NCI-H526 treated with DMSO at 0.1 percent for 48 hours (cell line): ENCODE results near the gene PRPF8.
"Not testable (repeated sequence)": the region's sequence is repeated elsewhere in the genome, so short reads cannot be mapped to it uniquely, and the experiment has no call there.

Experiments used
- DNase-seq: peaks from one replicate; lab custom pipeline; 2025; lab: John Stamatoyannopoulos, UW

Gene PRPF8

DNA sequence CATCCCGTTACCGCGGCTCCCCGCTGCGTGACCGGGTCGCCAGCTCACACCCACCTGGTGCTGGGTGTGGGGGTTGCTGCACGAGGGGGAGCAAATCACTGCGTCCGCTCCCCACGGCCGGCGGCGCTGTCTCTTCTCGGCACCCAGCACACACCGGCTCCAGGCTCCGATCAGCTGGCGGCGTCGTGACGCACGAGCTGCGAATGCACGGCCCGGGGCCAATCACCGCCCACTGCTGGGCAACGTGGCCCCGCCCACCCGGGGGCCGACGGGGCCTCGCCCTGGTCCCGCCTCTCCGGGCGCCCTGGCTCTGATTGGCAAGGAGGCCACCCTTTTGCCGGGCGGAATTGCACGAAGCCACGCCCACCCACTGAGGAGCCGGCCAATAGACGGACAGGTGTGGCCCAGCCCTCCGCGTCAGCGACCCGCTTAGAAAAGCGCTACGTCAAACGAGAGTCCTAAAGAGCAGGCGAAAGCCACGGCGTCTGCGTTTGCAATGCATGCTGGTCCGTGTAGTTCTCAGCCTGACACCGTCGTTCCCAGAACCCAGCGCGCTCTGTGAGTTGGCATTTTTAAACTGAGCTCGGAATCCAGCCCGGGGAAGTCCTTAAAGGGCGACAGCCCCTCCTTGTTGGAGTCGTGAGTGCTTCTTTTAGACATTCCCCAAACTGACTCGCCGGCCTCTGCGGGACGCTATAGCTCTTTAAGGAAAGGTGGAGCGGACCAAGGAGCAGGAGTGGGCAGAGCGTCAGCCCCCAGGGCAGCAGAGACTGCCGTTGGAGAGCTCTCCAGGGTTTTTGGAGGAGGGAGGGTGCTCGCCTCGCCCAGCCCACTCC lies 31.6 kb upstream of the PRPF8 start:
- DNase-seq: peak; percentile 97

DNA sequence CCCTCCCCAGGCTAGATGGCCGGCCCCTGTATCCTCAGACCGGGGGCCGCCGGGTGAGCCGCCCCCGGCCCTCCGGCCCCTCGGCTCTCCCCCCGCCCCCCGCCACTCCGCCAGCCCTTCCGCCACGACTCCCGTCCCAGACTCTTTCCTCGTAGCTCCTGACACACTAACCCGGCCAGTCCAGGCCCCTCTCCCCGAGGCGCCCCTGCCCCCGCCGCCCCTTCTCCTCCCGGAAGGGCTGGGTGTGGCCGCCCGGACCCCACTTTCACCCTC lies 31.1 kb upstream of the PRPF8 start:
- no peak for DNase-seq

DNA sequence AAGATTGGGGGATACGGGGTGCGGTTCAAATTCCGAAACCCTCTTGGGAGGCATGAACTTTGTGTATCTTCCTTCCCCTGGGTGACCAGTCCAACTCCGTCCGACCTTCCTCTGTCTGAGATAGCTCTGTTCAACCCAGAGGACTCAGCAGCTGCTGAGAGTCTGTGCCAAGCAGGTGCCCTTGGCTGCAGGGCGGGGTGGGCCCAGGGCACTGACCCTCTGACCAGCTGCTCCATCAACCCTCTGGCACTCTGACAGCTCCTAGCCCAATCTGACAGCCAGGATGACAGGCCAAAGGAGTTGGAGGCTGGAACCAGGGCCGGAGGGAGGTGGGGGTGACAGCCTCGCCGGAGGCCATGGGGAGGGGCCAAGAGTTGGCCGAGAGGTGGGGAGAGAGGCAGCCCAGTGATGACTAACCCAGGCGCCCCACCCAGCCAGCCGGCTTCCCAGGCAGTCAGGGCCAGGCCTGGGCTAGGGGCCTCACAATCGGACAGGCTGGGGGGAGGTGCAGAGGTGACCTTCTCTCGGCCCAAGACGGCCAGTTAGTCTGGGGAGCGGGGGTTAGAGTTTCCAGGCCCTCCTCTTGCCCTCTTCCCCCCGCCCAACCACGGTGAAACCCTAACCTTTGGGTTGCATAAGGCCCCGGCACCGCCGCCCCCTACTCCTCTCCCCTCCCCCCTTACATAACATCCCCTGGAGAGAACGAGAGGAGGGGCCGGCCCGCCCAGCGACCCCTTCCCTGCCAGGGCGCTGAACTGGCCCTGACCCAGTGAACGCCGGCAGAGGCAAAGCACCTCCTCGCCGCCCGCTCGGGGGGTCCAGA lies 30.5 kb upstream of the PRPF8 start:
- no peak for DNase-seq

GRCh38 chr17:1714427-1714979 lies 29.8 kb upstream of the PRPF8 start:
- DNase-seq: no peak

DNA sequence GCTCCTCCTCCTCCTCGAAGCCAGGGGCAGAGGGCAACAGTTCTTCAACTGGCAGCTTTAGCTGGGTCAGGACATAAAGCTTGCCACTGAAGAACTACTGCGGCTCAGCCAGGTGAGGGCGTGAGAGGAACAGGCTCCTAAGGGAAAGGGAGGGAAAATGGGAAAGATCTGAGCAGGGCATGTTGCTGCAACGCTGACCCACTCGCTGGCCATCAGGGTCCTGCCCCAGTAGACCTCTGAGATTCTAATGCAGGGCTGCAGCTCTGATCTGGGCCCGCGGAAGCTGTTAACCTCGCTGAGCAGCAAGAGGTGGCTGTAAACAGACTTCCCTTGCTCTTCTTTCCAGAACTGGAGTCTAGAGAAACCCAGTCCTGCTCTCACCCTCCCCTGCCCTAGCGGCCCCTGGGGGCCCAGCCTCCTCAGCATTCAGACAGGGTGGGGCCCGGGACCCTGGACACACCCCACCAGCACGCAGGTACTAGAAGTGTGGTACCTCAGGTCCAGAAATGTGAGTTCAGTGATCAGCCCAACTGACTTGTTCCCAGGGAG lies 29.3 kb upstream of the PRPF8 start:
- DNase-seq: peak; percentile 30

DNA sequence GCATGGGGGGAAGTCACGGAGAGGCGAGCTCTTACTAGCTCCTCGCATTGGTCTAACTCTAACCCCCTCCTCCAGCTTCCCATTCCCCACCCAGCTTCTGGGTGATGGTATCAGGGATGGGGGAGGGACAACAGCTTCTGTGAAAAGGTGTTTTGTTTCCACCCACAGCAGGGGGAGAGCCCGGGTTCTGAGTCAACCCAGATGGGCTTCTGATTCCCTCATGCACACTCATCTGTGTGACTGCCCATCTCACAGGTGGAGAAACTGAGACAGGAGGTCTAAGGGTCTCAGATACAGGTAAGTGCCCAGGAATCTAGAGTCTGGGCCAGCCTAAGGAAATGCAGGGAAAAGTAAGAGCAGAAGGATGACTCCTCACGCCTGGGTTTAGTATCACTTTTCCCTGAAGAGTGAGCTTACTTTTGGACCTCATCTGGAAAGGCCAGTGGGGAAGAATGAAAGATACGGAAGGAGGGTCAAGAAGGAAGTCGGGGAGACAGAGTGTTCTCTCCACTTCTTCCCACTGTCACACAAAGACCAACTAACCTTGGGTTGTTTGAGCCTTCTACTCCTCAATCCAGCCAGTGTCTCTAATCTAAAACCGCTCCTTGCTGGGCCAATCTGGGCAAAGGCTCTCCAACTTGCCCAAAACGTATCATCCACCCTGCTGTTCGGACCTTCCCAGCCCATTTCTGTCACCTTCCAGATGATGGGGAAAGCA lies 28.7 kb upstream of the PRPF8 start:
- DNase-seq: no peak

DNA sequence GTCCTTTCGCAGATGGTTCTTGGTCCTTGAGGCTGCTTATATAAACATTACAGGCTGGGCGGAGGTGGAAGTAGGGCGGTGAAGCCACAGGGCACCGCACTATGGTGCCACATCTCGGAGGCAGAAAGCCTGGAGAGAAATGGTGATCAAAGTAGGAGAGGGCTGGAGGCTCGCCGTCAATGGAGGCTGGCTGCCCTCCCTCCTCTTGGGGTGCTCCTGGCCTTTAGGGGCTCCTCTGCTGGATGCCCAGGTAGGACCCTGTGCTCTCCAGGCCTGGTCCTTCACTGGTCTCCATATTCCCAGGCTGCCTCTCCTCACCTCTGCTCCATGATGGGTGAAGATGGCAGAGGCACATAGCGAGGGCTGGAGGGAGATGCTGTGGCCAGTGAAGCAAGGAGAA lies 27.6 kb upstream of the PRPF8 start:
- DNase-seq: no peak

GRCh38 chr17:1711804-1712203 lies 27.1 kb upstream of the PRPF8 start:
- no peak for DNase-seq

DNA sequence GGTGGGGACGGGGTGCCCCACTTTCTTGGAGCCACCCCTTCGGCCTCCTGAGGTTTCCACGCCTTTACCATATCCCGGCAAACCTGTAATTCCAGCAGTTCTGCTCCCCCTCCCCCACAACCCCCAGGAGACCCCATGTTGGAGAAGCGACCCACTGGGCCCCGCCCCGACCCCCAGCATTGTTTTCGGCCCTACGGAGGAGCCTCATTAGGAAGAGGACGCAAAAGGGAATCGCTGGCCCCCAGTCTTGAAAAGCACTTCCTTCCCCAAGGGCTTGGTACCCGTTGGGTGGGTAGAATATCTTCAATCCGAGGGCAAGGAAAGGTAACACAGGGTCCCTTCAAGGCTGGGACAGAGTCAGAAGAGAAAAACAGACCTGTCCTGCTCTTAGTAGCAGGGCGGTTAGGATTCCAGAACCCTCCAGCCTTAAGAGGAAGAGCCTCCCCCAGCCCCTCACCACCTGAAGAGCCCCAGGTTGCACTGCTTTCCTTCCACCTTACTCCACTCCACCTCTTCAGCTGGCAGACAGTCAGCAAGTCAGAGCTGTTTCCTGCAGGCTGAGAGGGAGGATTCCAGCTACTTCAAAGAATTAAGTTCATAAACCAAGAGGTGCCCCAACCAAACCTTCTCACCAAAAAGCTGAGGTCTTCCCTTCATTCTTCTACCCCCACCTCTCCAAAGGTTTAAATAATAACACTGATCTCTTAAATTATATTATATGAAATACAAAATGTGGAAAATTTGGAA lies 26.3 kb upstream of the PRPF8 start:
- no peak for DNase-seq

GRCh38 chr17:1709971-1710806 lies 25.5 kb upstream of the PRPF8 start, which contains the start of gene TLCD2:
TSS of gene TLCD2 (minus strand) at chr17:1710377. CDS start at chr17:1710242, 135 bp downstream.
- no peak for DNase-seq

- no peak for DNase-seq
These were observed 24.8 kb upstream of the PRPF8 start for GRCh38 chr17:1709403-1709951.

DNA sequence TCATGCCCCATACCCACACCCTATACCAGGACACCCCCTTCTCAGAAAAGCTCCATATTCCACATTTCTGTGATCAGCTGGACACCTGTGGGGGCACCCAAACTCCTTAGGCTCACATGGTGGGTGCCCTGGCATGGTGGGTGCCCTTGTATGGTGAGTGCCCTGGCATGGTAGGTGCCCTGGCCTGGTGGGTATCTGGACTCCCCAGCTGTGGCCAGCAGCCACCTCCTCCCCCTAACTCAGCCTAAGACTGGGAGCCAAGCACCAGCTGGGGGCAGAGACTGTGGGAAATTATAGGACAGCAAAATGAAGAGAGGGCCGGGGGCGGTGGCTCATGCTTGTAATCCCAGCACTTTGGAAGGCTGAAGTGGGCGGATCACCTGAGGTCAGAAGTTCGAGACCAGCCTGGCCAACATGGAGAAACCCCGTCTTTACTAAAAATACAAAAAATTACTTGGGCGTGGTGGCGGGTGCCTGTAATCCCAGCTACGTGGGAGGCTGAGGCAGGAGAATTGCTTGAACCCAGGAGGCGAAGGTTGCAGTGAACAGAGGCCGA lies 24.2 kb upstream of the PRPF8 start:
- not testable (repeated sequence) for DNase-seq

DNA sequence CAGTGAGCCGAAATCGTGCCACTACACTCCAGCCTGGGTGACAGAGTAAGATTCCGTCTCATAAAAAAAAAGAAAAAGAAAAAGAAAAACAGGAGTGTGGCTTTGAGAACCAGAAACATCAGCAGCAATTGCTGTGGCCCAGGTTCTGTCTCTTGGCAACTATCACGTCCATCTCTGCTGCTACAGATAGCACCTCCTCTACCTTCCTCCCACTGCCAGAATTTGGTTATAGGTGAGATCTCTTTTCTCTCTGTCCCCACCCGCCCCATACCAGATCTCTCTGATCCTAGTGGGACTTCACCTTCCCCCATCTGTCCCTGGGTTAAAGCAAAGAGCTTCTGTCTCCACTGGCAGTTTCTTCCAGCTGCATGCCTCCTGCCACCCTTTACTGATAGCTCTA lies 22.4 kb upstream of the PRPF8 start:
- peak; percentile 68 for DNase-seq

GRCh38 chr17:1705004-1705403 lies 20.3 kb upstream of the PRPF8 start:
- DNase-seq: peak; percentile 73

GRCh38 chr17:1703063-1703462 lies 18.4 kb upstream of the PRPF8 start:
- DNase-seq: no peak

- not testable (repeated sequence) for DNase-seq
These were observed 15.2 kb upstream of the PRPF8 start for GRCh38 chr17:1699891-1700290.

DNA sequence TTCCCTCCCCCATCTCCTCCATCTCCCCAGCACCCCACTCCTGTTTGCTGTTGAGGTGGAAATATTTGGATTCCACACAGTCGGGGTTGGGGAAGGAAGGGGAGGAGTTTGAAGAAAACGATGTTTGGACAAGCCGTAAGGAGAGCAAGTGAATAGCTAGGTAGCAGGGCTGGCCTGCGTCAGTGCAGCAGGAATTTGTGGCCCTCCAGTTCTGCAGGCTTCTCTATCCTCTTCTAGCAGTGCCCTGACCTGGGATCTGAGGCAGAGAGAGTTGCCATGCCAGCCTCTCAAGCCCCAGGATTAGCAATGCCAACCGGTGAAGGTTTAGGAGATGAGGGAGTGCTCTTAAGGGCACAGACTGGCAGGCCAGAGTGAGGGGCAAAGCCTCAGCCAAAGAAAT lies 13.0 kb upstream of the PRPF8 start:
- no peak for DNase-seq

- no peak for DNase-seq
These were observed 10.7 kb upstream of the PRPF8 start for GRCh38 chr17:1695365-1695764.

DNA sequence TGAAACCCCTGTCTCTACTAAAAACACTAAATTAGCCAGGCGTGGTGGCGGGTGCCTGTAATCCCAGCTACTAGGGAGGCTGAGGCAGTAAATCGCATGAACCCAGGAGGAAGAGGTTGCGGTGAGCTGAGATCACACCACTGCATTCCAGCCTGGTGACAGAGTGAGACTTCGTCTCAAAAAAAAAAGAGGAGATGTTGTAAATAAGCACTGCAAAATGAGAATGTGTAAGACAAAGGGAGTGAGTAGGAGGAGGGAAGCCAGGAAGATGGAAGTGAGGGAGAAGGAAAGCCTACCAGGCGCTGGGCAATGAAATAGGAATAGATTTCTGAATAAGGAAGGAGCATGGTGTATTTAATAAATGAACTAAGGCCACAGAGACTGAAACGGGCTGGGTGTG lies 8.7 kb upstream of the PRPF8 start:
- no peak for DNase-seq
